Dedifferentiated amniotic fluid mesenchymal stem cell (primary cell): ENCODE measurements around the gene KRT79.

Experiments
- DNase-seq: peaks from one replicate; pipeline ENCODE4 v3.0.0-alpha.2; 2016; ENCODE audit errors: extremely low spot score

KRT79 gene

GRCh38 chr12:52791271-52792184 lies 42.6 kb downstream of the KRT79 start:
- DNase-seq: no peak

GRCh38 chr12:52790427-52791270 lies 43.5 kb downstream of the KRT79 start:
- no peak for DNase-seq

- DNase-seq: no peak
Measured at GRCh38 chr12:52789637-52790426, 44.3 kb downstream of the KRT79 start.

GRCh38 chr12:52788876-52789636 lies 45.1 kb downstream of the KRT79 start:
- no peak for DNase-seq

GRCh38 chr12:52788192-52788875 lies 45.8 kb downstream of the KRT79 start:
- no peak for DNase-seq

GRCh38 chr12:52787324-52788191 lies 46.6 kb downstream of the KRT79 start:
- DNase-seq: no peak

GRCh38 chr12:52784909-52785308 lies 49.2 kb downstream of the KRT79 start:
- no peak for DNase-seq

GRCh38 chr12:52783563-52784316 lies 50.4 kb downstream of the KRT79 start:
- DNase-seq: no peak

- DNase-seq: no peak
Measured at GRCh38 chr12:52782502-52782901, 51.6 kb downstream of the KRT79 start.

- DNase-seq: no peak
Measured at GRCh38 chr12:52781399-52782082, 52.6 kb downstream of the KRT79 start.

GRCh38 chr12:52779914-52780313 lies 54.2 kb downstream of the KRT79 start:
- no peak for DNase-seq

GRCh38 chr12:52778833-52779232 lies 55.3 kb downstream of the KRT79 start:
- DNase-seq: no peak

- no peak for DNase-seq
Measured at GRCh38 chr12:52777566-52777965, 56.5 kb downstream of the KRT79 start.

GRCh38 chr12:52776913-52777395 lies 57.2 kb downstream of the KRT79 start, which contains the start of gene KRT76:
KRT76 (minus strand) TSS chr12:52777345; CDS start chr12:52777291, 54 bp downstream.
- DNase-seq: no peak

- no peak for DNase-seq
Measured at GRCh38 chr12:52776435-52776834, 57.7 kb downstream of the KRT79 start.

GRCh38 chr12:52774629-52775250 lies 59.4 kb downstream of the KRT79 start:
- no peak for DNase-seq

GRCh38 chr12:52772772-52773171 lies 61.3 kb downstream of the KRT79 start:
- DNase-seq: no peak
